GM12873 (cell line): ENCODE results near the gene TAF11L4.
"Not testable (repeated sequence)": the region's sequence is repeated elsewhere in the genome, so short reads cannot be mapped to it uniquely, and the experiment has no call there.

Source experiments
- CTCF ChIP-seq: IDR thresholded peaks from 2 replicates; pipeline ENCODE4 v1.5.1; 2012; ENCODE audit warnings: low read depth, mild to moderate bottlenecking, moderate library complexity, low read length, control low read depth; ENCODE audit not compliant: insufficient read depth; ENCODE audit errors: missing control alignments

The TAF11L4 gene

GRCh38 chr5:17497931-17498330 is 23.7 kb upstream of the TAF11L4 start, which contains the start of gene TAF11L2:
Gene TAF11L2 (plus strand): TSS chr5:17498231.
- not testable (repeated sequence) for TF ChIP-seq CTCF

DNA sequence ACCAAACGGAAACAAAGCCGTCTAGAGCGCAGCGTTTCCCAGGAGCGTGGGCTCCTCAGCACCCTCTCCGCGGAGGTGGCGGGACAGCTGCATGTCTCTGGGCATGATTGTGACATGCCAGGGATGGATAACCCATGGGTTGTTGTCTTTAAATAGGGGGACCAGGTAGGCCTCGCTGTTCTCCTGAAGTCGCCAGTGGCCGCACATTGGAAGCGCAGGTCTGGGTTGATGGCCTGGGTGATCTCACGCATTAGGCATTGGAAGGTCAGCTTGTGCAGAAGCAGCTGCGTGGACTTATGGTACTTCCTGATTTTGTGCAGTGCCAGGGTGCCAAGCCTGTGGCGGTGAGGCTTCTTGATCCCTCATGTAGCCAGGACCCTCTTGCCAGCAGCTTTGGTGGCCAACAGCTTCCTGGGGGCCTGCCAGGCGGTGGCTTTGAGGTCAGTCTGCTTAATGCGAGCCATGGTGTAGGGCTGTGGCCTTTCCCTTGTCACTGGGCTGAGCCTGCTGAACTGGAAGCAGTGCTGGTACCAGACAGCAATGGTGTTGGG is 9.8 kb upstream of the TAF11L4 start:
- no peak for TF ChIP-seq CTCF

- TF ChIP-seq CTCF = not testable (repeated sequence)
These were observed 3.5 kb upstream of the TAF11L4 start, which contains the start of gene TAF11L3 for GRCh38 chr5:17518067-17518466. Gene TAF11L3 (plus strand): TSS chr5:17518367.

GRCh38 chr5:17524935-17525334 is 3.3 kb downstream of the TAF11L4 start, which contains the start of gene TAF11L5:
Gene TAF11L5 (plus strand): TSS chr5:17525235.
- not testable (repeated sequence) for TF ChIP-seq CTCF

- TF ChIP-seq CTCF = not testable (repeated sequence)
These were observed 6.8 kb downstream of the TAF11L4 start, which contains the start of gene TAF11L6 for GRCh38 chr5:17528369-17528768. Gene TAF11L6 (plus strand): TSS chr5:17528669.
